ENCODE data around the gene RASGRP3.

RASGRP3 gene

DNA sequence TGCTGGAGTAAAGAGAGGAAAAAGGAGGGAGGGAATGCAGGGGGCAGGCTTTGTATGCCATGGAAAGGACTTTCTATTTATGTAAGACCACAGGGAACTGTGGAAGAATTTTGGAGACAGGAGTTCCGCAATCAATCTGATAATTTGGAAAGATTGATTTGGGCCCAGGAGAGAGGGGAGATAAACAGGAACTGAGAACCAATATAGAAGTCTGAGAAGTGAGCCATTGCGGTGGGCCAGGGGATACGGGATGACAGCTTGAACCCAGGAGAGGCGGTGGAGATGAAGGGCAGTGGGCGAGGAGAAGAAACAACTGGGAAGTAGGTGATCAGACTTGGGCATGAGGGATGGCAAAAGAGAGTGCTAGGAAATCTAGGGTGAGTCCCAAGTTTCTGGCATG, 23.7 kb downstream of the RASGRP3 start:
- H3K4me3 ChIP-seq (ENCODE audit: low read depth in 1 of 5, low read length in 5 of 5) = no peak overlapping the region
- H3K9ac ChIP-seq (ENCODE audit: low read length in 5 of 5) = no peak overlapping the region
- H3K27ac ChIP-seq (ENCODE audit: low read depth, low read length) = no peak overlapping the region
- H3K36me3 ChIP-seq (ENCODE audit: control insufficient read depth in 5 of 5, insufficient read depth in 5 of 5, low read length in 5 of 5) = no peaks in the 10 kb centered on the region
- no peaks in the 10 kb centered on the region for H3K27me3 ChIP-seq (ENCODE audit: control insufficient read depth in 5 of 5, insufficient read depth in 4 of 5, low read length in 5 of 5)
- no peaks in the 10 kb centered on the region for H3K4me1 ChIP-seq (ENCODE audit: control insufficient read depth in 5 of 5, insufficient read depth in 5 of 5, low read length in 5 of 5)
- no peaks in the 10 kb centered on the region for H3K9me3 ChIP-seq (ENCODE audit: control insufficient read depth in 5 of 5, low read length in 5 of 5)

DNA sequence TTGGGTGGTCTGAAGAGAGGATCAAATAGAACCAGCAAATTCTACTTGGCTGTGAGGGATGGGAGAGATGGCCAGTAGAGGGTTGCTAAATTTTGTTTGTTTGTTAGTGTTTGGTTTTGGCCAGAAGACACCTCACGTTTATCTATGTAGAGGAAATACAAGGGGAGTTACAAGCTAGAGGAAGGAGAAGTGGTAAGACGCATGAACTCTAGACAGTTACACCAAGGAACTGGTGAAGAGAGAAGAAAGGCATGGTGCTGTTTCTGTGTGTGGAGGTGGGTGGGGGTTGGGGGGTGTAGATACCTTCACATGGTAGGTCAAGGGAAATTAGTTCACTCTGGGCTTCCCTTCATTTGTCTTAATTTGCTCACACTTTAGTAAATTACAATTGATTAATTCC, 25.6 kb downstream of the RASGRP3 start:
- Histone ChIP-seq H3K9me3 (ENCODE audit: control insufficient read depth in 5 of 5, low read length in 5 of 5) (no peaks in the 10 kb centered on the region), H3K27me3 (ENCODE audit: control insufficient read depth in 5 of 5, insufficient read depth in 4 of 5, low read length in 5 of 5) (no peaks in the 10 kb centered on the region), H3K27ac (ENCODE audit: low read depth, low read length) (no peak overlapping the region), H3K4me3 (ENCODE audit: low read depth in 1 of 5, low read length in 5 of 5) (no peak overlapping the region), H3K4me1 (ENCODE audit: control insufficient read depth in 5 of 5, insufficient read depth in 5 of 5, low read length in 5 of 5) (no peaks in the 10 kb centered on the region), H3K36me3 (ENCODE audit: control insufficient read depth in 5 of 5, insufficient read depth in 5 of 5, low read length in 5 of 5) (no peaks in the 10 kb centered on the region), H3K9ac (ENCODE audit: low read length in 5 of 5) (no peak overlapping the region)

DNA sequence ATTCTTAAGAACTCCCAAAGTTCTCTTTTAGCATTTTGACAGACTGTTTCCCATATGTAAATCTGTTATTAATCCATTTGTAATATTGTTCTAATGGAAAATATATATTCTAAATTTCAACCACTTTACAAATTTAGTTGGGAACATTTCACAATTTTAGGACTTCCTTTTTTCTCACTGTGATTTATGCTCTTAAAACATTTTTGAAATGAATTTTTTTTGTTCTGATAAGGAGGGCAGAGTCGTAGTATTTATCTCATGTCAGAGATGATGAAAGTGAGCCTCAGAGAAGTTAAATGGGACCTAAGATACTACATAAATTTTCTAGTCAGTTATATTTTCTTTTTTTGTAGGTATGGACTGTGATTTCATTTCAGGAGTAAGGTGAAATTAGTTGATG, 26.6 kb downstream of the RASGRP3 start:
- no peak overlapping the region for H3K9ac ChIP-seq (ENCODE audit: low read length in 5 of 5)
- H3K27me3 ChIP-seq (ENCODE audit: control insufficient read depth in 5 of 5, insufficient read depth in 4 of 5, low read length in 5 of 5) = no peaks in the 10 kb centered on the region
- no peak overlapping the region for H3K27ac ChIP-seq (ENCODE audit: low read depth, low read length)
- H3K4me3 ChIP-seq (ENCODE audit: low read depth in 1 of 5, low read length in 5 of 5) = no peak overlapping the region
- no peaks in the 10 kb centered on the region for H3K36me3 ChIP-seq (ENCODE audit: control insufficient read depth in 5 of 5, insufficient read depth in 5 of 5, low read length in 5 of 5)
- H3K4me1 ChIP-seq (ENCODE audit: control insufficient read depth in 5 of 5, insufficient read depth in 5 of 5, low read length in 5 of 5) = no peaks in the 10 kb centered on the region
- H3K9me3 ChIP-seq (ENCODE audit: control insufficient read depth in 5 of 5, low read length in 5 of 5) = no peaks in the 10 kb centered on the region

DNA sequence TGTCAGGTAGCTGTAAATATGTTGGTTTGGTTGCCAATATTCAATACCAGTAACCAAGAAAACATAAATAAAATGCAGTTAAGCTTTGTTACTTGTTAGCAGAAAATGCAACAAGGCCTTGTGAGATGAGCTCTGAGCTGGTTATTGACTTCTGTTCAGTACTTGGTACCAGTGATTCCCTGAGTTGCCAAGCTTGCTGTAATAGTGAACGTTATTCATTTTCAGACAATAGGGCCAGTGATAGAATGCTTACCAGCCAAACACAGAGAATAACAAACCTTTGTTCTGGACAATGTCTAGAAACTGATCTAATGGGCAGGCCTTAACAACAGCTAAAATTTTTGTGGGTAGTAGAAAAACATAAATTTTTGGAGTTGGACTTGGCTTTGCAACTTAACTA, 29.5 kb downstream of the RASGRP3 start:
- H3K27me3 ChIP-seq (ENCODE audit: control insufficient read depth in 5 of 5, insufficient read depth in 4 of 5, low read length in 5 of 5) = no peaks in the 10 kb centered on the region
- no peak overlapping the region for H3K27ac ChIP-seq (ENCODE audit: low read depth, low read length)
- no peaks in the 10 kb centered on the region for H3K36me3 ChIP-seq (ENCODE audit: control insufficient read depth in 5 of 5, insufficient read depth in 5 of 5, low read length in 5 of 5)
- H3K4me3 ChIP-seq (ENCODE audit: low read depth in 1 of 5, low read length in 5 of 5) = no peak overlapping the region
- H3K9me3 ChIP-seq (ENCODE audit: control insufficient read depth in 5 of 5, low read length in 5 of 5) = no peaks in the 10 kb centered on the region
- H3K4me1 ChIP-seq (ENCODE audit: control insufficient read depth in 5 of 5, insufficient read depth in 5 of 5, low read length in 5 of 5) = no peaks in the 10 kb centered on the region
- no peak overlapping the region for H3K9ac ChIP-seq (ENCODE audit: low read length in 5 of 5)

DNA sequence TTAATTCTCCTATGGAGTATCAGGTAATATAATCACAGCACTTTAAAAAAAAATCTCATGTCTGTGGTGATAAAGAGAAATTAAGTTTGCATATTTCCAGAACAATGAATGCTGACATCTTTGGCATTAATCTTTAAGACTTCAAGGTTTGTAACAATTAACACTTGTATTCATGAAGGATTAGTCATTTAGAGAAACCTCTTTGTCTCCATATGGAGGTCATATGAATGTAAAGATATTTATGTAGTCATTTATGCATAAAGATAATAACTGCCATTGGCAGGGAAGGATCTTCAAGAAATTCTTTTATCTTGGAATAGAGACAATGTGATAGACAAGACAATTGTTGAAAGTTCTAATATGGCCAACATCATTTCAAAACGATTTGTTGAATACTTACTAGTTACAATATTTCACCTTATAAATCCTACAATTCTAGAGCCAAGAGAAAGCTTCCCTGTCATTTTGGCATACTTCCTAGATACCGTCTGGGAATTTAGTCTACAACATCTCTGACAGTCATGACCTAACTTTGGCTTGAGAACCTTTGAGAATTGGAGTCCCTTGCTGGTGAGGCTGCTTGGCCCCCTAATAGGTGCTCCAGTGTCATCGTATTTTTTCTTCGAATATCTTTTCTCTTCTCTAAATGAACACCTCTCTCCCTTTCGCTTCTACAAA, 33.6 kb downstream of the RASGRP3 start:
- no peak overlapping the region for H3K9ac ChIP-seq (ENCODE audit: low read length in 5 of 5)
- peaks cover 0 to 2% (median 0%) of the 10 kb centered on the region in 5 donors for H3K36me3 ChIP-seq (ENCODE audit: control insufficient read depth in 5 of 5, insufficient read depth in 5 of 5, low read length in 5 of 5)
- H3K27me3 ChIP-seq (ENCODE audit: control insufficient read depth in 5 of 5, insufficient read depth in 4 of 5, low read length in 5 of 5) = no peaks in the 10 kb centered on the region
- H3K27ac ChIP-seq (ENCODE audit: low read depth, low read length) = no peak overlapping the region
- H3K4me1 ChIP-seq (ENCODE audit: control insufficient read depth in 5 of 5, insufficient read depth in 5 of 5, low read length in 5 of 5) = no peaks in the 10 kb centered on the region
- H3K4me3 ChIP-seq (ENCODE audit: low read depth in 1 of 5, low read length in 5 of 5) = no peak overlapping the region
- no peaks in the 10 kb centered on the region for H3K9me3 ChIP-seq (ENCODE audit: control insufficient read depth in 5 of 5, low read length in 5 of 5)

DNA sequence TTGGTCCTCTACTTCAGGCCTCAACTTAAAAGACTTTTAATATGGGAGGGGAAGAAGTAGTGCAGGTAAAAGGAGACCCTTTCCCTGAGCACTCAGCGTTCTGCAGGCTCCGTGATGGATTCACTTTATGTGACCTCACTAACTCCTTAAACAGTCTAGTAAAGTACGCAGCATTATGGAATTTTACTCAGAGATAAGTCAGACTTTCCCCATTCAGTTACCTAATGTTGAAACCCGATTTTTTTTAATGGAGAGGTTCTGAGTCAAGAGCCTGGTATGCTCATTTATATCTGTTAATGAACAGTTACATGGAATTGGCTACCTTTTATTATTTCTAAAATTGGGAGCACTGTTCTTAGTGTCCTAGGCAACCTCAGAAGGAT, 34.1 kb downstream of the RASGRP3 start:
- no peaks in the 10 kb centered on the region for H3K9me3 ChIP-seq (ENCODE audit: control insufficient read depth in 5 of 5, low read length in 5 of 5)
- H3K9ac ChIP-seq (ENCODE audit: low read length in 5 of 5) = no peak overlapping the region
- H3K4me1 ChIP-seq (ENCODE audit: control insufficient read depth in 5 of 5, insufficient read depth in 5 of 5, low read length in 5 of 5) = no peaks in the 10 kb centered on the region
- peaks cover 0 to 7% (median 4%) of the 10 kb centered on the region in 5 donors for H3K36me3 ChIP-seq (ENCODE audit: control insufficient read depth in 5 of 5, insufficient read depth in 5 of 5, low read length in 5 of 5)
- H3K27ac ChIP-seq (ENCODE audit: low read depth, low read length) = no peak overlapping the region
- no peak overlapping the region for H3K4me3 ChIP-seq (ENCODE audit: low read depth in 1 of 5, low read length in 5 of 5)
- no peaks in the 10 kb centered on the region for H3K27me3 ChIP-seq (ENCODE audit: control insufficient read depth in 5 of 5, insufficient read depth in 4 of 5, low read length in 5 of 5)

DNA sequence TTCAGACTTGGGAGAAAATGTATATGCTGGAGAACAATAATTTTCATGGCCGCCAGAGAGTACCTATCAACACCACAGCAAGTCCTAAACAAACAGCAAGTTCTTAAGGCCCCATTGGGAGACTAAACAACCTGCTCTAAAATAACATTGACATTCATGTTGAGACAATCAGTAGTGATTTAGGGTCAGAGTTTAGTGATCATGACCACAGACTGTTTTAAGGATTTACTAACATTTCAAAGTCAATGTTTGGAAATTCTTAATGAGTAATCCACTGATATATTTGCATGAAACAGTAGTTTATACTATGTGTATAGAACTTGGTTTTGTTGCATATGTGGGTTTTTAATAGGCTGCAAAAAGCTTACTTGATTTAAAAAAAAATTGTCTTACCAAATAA, 34.7 kb downstream of the RASGRP3 start:
- no peaks in the 10 kb centered on the region for H3K27me3 ChIP-seq (ENCODE audit: control insufficient read depth in 5 of 5, insufficient read depth in 4 of 5, low read length in 5 of 5)
- H3K36me3 ChIP-seq (ENCODE audit: control insufficient read depth in 5 of 5, insufficient read depth in 5 of 5, low read length in 5 of 5) = peaks cover 0 to 7% (median 4%) of the 10 kb centered on the region in 5 donors
- no peak overlapping the region for H3K4me3 ChIP-seq (ENCODE audit: low read depth in 1 of 5, low read length in 5 of 5)
- H3K9me3 ChIP-seq (ENCODE audit: control insufficient read depth in 5 of 5, low read length in 5 of 5) = no peaks in the 10 kb centered on the region
- no peak overlapping the region for H3K27ac ChIP-seq (ENCODE audit: low read depth, low read length)
- no peak overlapping the region for H3K9ac ChIP-seq (ENCODE audit: low read length in 5 of 5)
- H3K4me1 ChIP-seq (ENCODE audit: control insufficient read depth in 5 of 5, insufficient read depth in 5 of 5, low read length in 5 of 5) = no peaks in the 10 kb centered on the region

DNA sequence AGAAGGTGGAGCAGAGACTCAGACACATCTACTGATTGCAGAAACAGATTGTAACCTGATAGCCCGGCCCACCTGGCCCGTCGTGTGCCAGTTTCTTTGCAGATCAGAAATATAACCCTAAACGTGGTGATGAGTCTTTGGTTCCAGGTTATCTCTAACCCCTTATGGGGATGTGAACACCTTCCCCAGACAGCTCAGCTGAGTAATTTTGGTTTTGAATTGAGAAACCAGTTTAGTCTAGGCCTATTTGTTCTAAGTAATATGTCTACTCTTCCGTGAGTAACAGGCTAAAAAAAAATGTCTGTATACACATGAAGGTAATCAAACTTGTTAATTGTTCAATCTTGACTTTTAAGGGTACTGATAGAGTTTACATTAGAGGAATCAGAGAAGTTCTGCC, 35.7 kb downstream of the RASGRP3 start:
- Histone ChIP-seq H3K36me3 (ENCODE audit: control insufficient read depth in 5 of 5, insufficient read depth in 5 of 5, low read length in 5 of 5) (peaks cover 0 to 7% (median 4%) of the 10 kb centered on the region in 5 donors), H3K9ac (ENCODE audit: low read length in 5 of 5) (no peak overlapping the region), H3K27me3 (ENCODE audit: control insufficient read depth in 5 of 5, insufficient read depth in 4 of 5, low read length in 5 of 5) (no peaks in the 10 kb centered on the region), H3K4me1 (ENCODE audit: control insufficient read depth in 5 of 5, insufficient read depth in 5 of 5, low read length in 5 of 5) (no peaks in the 10 kb centered on the region), H3K9me3 (ENCODE audit: control insufficient read depth in 5 of 5, low read length in 5 of 5) (no peaks in the 10 kb centered on the region), H3K4me3 (ENCODE audit: low read depth in 1 of 5, low read length in 5 of 5) (no peak overlapping the region), H3K27ac (ENCODE audit: low read depth, low read length) (no peak overlapping the region)

DNA sequence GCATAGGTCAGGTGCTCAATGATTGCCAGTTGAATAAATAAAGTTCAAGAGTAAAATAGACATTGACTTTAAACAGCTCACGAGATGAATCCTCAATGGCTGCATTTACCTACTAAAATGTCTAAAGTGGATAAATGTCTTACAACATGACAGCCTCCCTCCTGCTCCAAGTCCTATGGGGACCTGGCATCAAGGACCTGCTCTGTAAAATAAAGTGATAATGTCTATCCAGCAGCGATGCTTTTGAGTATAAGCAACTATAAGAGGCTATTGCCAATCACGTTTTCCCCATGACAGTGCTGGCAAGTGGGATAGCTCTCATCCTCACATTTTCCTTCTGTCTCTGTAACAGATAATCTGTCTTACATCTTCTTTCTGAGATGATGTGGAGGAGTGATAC, 37.0 kb downstream of the RASGRP3 start:
- Histone ChIP-seq H3K27me3 (ENCODE audit: control insufficient read depth in 5 of 5, insufficient read depth in 4 of 5, low read length in 5 of 5) (no peaks in the 10 kb centered on the region), H3K36me3 (ENCODE audit: control insufficient read depth in 5 of 5, insufficient read depth in 5 of 5, low read length in 5 of 5) (peaks cover 0 to 16% (median 4%) of the 10 kb centered on the region in 5 donors), H3K4me1 (ENCODE audit: control insufficient read depth in 5 of 5, insufficient read depth in 5 of 5, low read length in 5 of 5) (no peaks in the 10 kb centered on the region), H3K9ac (ENCODE audit: low read length in 5 of 5) (no peak overlapping the region), H3K27ac (ENCODE audit: low read depth, low read length) (no peak overlapping the region), H3K9me3 (ENCODE audit: control insufficient read depth in 5 of 5, low read length in 5 of 5) (no peaks in the 10 kb centered on the region), H3K4me3 (ENCODE audit: low read depth in 1 of 5, low read length in 5 of 5) (no peak overlapping the region)

DNA sequence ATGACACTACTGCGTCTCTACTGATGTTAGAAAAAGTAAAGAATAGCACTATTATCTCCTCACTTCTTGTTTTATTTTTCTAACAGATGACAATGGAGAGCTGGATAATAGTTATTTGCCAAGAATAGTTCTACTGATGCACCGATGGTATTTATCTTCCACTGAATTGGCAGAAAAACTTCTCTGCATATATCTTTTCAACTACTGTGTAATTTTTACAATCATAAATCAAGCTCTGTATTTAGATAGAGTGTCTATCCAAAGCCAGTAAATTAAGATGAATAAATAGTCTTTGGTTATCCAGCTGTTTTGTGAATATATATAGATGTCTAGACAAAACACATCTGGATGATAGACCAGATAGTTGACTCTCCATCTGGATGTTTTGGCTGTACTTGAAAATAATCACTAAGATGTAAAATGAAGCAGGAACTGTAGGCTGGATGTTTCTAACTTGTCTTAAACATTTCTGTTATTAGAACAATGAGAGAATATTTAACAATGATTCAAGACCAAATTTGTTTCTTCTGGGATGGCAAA, 40.1 kb downstream of the RASGRP3 start:
- H3K36me3 ChIP-seq (ENCODE audit: control insufficient read depth in 5 of 5, insufficient read depth in 5 of 5, low read length in 5 of 5) = peaks cover 0 to 20% (median 8%) of the 10 kb centered on the region in 5 donors
- no peak overlapping the region for H3K9ac ChIP-seq (ENCODE audit: low read length in 5 of 5)
- no peak overlapping the region for H3K4me3 ChIP-seq (ENCODE audit: low read depth in 1 of 5, low read length in 5 of 5)
- H3K9me3 ChIP-seq (ENCODE audit: control insufficient read depth in 5 of 5, low read length in 5 of 5) = no peaks in the 10 kb centered on the region
- peaks cover 0 to 1% (median under 1%) of the 10 kb centered on the region in 5 donors for H3K4me1 ChIP-seq (ENCODE audit: control insufficient read depth in 5 of 5, insufficient read depth in 5 of 5, low read length in 5 of 5)
- H3K27me3 ChIP-seq (ENCODE audit: control insufficient read depth in 5 of 5, insufficient read depth in 4 of 5, low read length in 5 of 5) = no peaks in the 10 kb centered on the region
- no peak overlapping the region for H3K27ac ChIP-seq (ENCODE audit: low read depth, low read length)

All from subcutaneous abdominal adipose tissue (tissue), 5 donors.